ENCODE results near the gene SNCG. TPM values are rescaled to one million over a fixed set of nuclear protein-coding genes. Genes with fewer than 3 reads are reported as not detected.

SNCG gene
- total RNA-seq, 1 donor from 2014 or later, result 17.2 TPM

GRCh38 chr10:86963341-86963919 lies 5.0 kb downstream of the SNCG start:
- Histone ChIP-seq H3K36me3 (no peaks in the 10 kb centered on the region), H3K9me3 (no peaks in the 10 kb centered on the region), H3K27ac (no peak overlapping the region), H3K27me3 (no peaks in the 10 kb centered on the region), H3K4me1 (peaks cover 35% of the 10 kb centered on the region), H3K4me3 (no peak overlapping the region)
- intact Hi-C loops (cut with DNase I), result no loop called here
- ATAC-seq, result no peak
- DNase-seq, result no peak
- no peak for TF ChIP-seq CTCF (IDR thresholded peaks at IDR 0.05)

- no peak for ATAC-seq
- DNase-seq, result no peak
- H3K9me3 ChIP-seq, result no peaks in the 10 kb centered on the region
- H3K4me1 ChIP-seq, result peaks cover 30% of the 10 kb centered on the region
- no peak for TF ChIP-seq CTCF (IDR thresholded peaks at IDR 0.05)
- H3K36me3 ChIP-seq, result no peaks in the 10 kb centered on the region
- no peak overlapping the region for H3K4me3 ChIP-seq
- intact Hi-C loops (cut with DNase I), result no loop called here
- H3K27ac ChIP-seq, result no peak overlapping the region
- no peaks in the 10 kb centered on the region for H3K27me3 ChIP-seq
Measured at GRCh38 chr10:86964061-86964846, 5.9 kb downstream of the SNCG start.

GRCh38 chr10:86964847-86965190 lies 6.4 kb downstream of the SNCG start:
- H3K9me3 ChIP-seq, result no peaks in the 10 kb centered on the region
- ATAC-seq (no peak), DNase-seq (no peak)
- H3K4me3 ChIP-seq, result no peak overlapping the region
- H3K27me3 ChIP-seq, result no peaks in the 10 kb centered on the region
- no peak for TF ChIP-seq CTCF (IDR thresholded peaks at IDR 0.05)
- no peaks in the 10 kb centered on the region for H3K36me3 ChIP-seq
- no peak overlapping the region for H3K27ac ChIP-seq
- peaks cover 30% of the 10 kb centered on the region for H3K4me1 ChIP-seq
- intact Hi-C loops (cut with DNase I), result no loop called here

- ATAC-seq (no peak), DNase-seq (no peak)
- TF ChIP-seq CTCF (IDR thresholded peaks at IDR 0.05), result no peak
- Histone ChIP-seq H3K27me3 (no peaks in the 10 kb centered on the region), H3K27ac (no peak overlapping the region), H3K36me3 (no peaks in the 10 kb centered on the region), H3K9me3 (no peaks in the 10 kb centered on the region), H3K4me1 (peaks cover 34% of the 10 kb centered on the region), H3K4me3 (no peak overlapping the region)
- intact Hi-C loops (cut with DNase I), result no loop called here
Measured at GRCh38 chr10:86965986-86966654, 7.7 kb downstream of the SNCG start.

- peak overlapping the region; percentile 97 for H3K27ac ChIP-seq
- H3K36me3 ChIP-seq, result no peaks in the 10 kb centered on the region
- H3K9me3 ChIP-seq, result no peaks in the 10 kb centered on the region
- intact Hi-C loops (cut with DNase I), result no loop called here
- no peak for TF ChIP-seq CTCF (IDR thresholded peaks at IDR 0.05)
- no peak for ATAC-seq
- H3K4me1 ChIP-seq, result peaks cover 44% of the 10 kb centered on the region
- H3K27me3 ChIP-seq, result no peaks in the 10 kb centered on the region
- peak overlapping the region; percentile 72 for H3K4me3 ChIP-seq
- no peak for DNase-seq
Measured at GRCh38 chr10:86967481-86967941, 9.1 kb downstream of the SNCG start.
